HG03025 (cell line): Measurements from ENCODE around the gene COTL1.
"Not testable (repeated sequence)": the region's sequence is repeated elsewhere in the genome, so short reads cannot be mapped to it uniquely, and the experiment has no call there.

Source experiments
- ATAC-seq: cut with Tn5 transposase; IDR thresholded peaks from one replicate; pipeline ENCODE4 v1.9.1; 2021; ENCODE audit warnings: mild to moderate bottlenecking, moderate library complexity; ENCODE audit not compliant: unreplicated experiment, low FRiP score

Gene COTL1

DNA sequence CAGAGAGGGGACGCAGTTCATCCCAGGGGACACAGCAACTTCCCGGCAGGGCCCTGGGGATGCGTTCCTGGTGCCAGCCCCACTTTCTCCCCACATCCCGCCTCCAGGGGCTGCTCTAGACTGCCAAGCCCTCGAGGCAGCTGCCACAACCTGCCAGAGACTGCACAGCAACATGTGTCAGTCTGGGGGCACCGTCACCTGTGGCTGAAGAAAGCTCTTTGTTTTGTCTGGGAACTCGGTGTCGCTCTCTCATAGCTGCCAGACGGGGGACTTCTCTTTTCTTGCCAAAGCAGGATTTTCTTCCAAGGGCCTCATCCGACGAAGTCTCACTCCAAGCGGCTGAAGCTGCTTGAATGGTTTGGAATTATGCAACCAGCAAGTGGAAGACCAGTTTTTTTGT lies 43.7 kb downstream of the COTL1 start:
- ATAC-seq: no peak

GRCh38 chr16:84572096-84572495 lies 45.8 kb downstream of the COTL1 start:
- ATAC-seq: no peak

GRCh38 chr16:84571506-84571905 lies 46.4 kb downstream of the COTL1 start:
- no peak for ATAC-seq

- no peak for ATAC-seq
Measured at GRCh38 chr16:84570739-84571403, 47.0 kb downstream of the COTL1 start.

- ATAC-seq: no peak
Measured at GRCh38 chr16:84569382-84569987, 48.4 kb downstream of the COTL1 start.

GRCh38 chr16:84568066-84568465 lies 49.8 kb downstream of the COTL1 start:
- no peak for ATAC-seq

GRCh38 chr16:84567286-84567962 lies 50.5 kb downstream of the COTL1 start:
- ATAC-seq: no peak

DNA sequence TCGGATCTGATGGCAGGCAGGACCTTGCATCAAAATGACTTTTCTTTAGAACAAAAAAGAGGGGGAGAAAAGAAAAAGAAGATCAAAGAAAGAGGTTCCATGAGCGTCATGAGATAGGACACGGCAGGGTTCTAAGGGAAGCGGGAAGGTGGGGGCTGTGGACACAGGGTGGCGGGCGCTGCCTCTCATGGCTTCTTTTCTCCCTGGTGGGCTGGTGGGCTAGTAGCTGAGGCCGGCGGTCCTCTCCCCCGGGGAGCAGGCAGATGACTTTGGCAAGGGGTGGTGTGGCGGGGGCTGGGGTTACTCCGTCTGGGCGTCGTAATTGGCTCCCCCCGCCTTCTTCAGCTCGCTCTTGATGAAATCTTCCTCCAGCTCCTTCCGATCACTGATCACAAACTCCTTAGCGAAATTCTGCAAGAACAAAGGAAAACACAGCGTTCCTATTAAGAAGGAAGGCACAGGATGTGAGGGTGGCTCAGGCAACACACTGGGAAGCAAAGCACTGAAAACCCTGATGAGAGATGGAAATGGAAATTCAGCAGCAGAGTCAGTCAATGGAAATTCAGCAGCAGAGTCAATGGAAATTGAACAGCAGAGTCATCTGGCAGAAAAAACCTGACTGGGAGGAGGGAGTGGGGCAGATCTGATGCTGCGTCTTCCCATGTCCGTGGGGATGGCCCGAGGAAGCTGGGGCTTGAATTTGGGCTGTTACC lies 51.2 kb downstream of the COTL1 start:
- ATAC-seq: no peak

GRCh38 chr16:84565669-84566495 lies 52.0 kb downstream of the COTL1 start:
- ATAC-seq: no peak

GRCh38 chr16:84563786-84564420 lies 54.0 kb downstream of the COTL1 start:
- ATAC-seq: no peak

DNA sequence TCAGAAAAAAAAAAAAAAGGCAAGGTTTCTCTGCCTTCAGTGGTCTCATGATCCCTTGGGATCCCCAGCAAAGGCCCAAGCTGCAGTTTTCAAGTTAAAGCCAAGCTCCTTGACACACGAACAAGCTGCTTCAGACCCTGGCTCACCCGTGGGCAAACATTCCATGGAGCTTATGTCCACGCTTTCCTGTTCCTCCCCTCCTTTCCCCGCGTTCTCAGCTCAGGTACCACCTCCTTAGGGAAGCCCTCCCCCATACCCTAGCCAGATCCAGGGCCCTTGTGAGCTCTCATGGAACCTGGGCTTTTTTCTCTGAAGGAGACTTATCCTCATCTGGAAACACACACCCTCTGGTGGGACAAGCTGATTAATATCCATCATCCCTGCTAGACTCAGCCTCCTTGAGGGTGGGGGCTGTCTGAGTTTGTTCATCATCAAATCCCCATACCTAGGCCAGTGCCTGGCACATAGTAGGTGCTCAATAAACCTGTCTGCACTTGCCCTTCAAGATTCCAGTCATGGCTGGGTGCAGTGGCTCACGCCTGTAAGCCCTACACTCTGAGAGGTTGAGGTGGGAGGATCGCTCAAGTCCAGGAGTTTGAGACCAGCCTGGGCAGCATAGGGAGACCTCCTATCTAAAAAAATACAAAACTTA lies 54.7 kb downstream of the COTL1 start:
- no peak for ATAC-seq

DNA sequence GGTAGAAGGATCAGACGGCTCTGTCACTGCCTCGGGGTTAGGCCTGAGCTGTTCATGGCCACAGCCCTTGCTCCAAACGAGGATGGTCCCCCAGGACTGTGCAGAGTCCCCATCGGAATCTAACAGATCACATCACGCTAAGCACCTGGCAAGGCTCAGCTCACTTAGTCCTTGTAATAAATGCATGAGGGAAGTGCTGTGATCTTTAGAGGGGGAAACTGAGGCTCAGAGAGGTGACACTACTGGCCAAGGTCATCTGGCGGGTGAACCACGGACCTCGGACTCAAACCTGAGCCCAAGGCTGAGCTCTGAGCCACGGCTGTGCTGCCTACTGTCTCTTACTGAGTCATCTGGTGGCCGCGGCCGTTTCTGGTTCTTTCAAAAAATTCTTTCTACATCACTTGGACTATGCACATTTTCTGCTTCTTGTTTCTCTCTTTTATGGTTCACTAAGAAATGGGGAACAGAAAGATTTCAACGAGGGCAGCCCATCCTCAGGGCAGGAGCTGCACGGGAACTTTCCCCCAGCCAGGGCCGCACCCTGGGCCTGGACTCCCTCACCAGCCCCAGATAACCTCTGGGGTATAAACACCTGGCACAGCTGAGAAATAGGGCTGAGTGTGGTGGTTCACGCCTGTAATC lies 55.6 kb downstream of the COTL1 start:
- no peak for ATAC-seq

GRCh38 chr16:84561291-84561690 lies 56.6 kb downstream of the COTL1 start:
- no peak for ATAC-seq

- ATAC-seq: no peak
Measured at GRCh38 chr16:84560269-84560668, 57.6 kb downstream of the COTL1 start.

DNA sequence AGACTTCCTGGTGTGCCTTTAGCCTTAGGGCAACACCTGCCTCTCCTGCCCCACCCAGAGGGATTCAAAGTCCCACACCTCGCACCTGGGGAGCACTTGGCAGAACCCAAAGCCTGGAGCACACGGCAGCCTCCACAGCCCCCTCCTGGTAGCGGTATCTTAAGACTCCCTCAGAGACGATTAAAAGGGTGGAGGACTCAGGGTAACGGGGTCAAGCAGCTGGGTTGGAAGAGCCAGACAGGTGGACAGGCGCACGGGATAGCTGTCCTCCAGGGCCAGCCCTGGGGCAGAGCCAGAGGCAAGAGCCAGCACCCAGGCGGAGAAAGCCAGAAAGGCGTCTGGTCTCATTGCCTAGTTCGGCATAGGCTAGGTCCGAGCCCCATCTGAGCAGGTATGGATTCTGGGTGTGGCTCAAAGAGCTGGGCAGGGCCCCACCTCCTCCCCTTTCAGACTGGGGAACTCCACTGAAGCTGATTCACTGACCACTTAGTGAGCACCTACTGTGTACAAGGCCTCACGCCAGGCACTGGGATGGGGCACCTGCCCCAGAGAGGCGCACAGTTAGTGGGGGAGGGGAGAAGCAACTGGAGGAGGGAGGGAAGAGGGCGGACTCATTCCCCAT lies 58.5 kb downstream of the COTL1 start:
- no peak for ATAC-seq

GRCh38 chr16:84558850-84559249 lies 59.0 kb downstream of the COTL1 start:
- ATAC-seq: not testable (repeated sequence)

DNA sequence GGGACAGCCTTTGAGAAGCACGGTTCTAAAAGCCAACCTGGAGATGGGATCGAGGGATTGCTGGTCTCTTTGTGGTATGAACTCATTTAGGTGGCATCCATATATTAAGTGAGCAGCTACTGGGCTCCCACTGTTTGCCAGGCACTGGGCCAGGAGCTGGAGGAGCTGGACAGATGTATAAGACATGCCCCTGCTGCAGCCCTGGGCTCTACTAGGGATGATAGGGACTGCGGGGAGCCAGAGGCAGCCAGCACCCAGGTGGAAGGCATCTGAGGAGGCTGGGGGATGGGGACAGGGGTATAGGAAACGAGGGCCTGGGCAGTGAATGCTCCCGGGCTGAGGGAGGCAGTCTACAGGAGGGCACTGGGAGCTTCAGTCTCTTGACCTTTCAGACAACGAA lies 60.4 kb downstream of the COTL1 start:
- no peak for ATAC-seq

DNA sequence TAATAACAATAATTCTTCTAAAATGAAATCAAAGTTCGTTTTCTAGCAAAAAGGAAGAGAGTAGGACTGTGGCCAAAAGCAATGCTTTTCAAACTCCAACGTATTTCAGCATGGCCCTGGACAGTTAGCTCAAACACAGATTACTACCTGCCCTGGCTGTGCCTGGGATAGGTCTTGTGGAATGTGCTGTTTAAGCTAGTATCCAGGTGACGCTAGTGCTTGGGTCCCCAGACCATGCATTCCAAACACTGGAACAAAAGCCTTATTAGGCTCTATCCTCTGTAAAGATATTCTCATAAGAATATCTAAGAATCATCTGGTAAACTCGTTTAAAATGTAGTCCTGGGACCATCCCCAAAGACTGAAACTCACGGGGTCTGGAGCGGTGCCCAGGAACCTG lies 60.8 kb downstream of the COTL1 start:
- no peak for ATAC-seq
